GM21528 (cell line): ENCODE data around the gene PASD1.
"Not testable (repeated sequence)": the region's sequence is repeated elsewhere in the genome, so short reads cannot be mapped to it uniquely, and the experiment has no call there.

Experiments
- ATAC-seq: cut with Tn5 transposase; IDR thresholded peaks from one replicate; pipeline ENCODE4 v1.9.1; 2021; ENCODE audit warnings: mild to moderate bottlenecking, moderate library complexity; ENCODE audit not compliant: unreplicated experiment, low FRiP score

PASD1 gene

GRCh38 chrX:151604931-151605330 is 41.5 kb downstream of the PASD1 start:
- ATAC-seq: no peak

- ATAC-seq: no peak
Measured at GRCh38 chrX:151609222-151609621, 45.7 kb downstream of the PASD1 start.

- ATAC-seq: no peak
Measured at GRCh38 chrX:151621422-151621821, 57.9 kb downstream of the PASD1 start.

GRCh38 chrX:151624677-151625076 is 61.2 kb downstream of the PASD1 start:
- no peak for ATAC-seq

GRCh38 chrX:151631822-151632221 is 68.3 kb downstream of the PASD1 start:
- ATAC-seq: no peak

- no peak for ATAC-seq
Measured at GRCh38 chrX:151633157-151633556, 69.7 kb downstream of the PASD1 start.

- no peak for ATAC-seq
Measured at GRCh38 chrX:151634937-151635336, 71.5 kb downstream of the PASD1 start.

- ATAC-seq: no peak
Measured at GRCh38 chrX:151641564-151641963, 78.1 kb downstream of the PASD1 start.

GRCh38 chrX:151675121-151675746 is 111.8 kb downstream of the PASD1 start:
- no peak for ATAC-seq

- ATAC-seq: no peak
Measured at GRCh38 chrX:151676196-151676595, 112.7 kb downstream of the PASD1 start.

- ATAC-seq: no peak
Measured at GRCh38 chrX:151679798-151680402, 116.4 kb downstream of the PASD1 start.

GRCh38 chrX:151680805-151681204 is 117.3 kb downstream of the PASD1 start:
- ATAC-seq: no peak

- ATAC-seq: no peak
Measured at GRCh38 chrX:151687635-151688034, 124.2 kb downstream of the PASD1 start.

- ATAC-seq: no peak
Measured at GRCh38 chrX:151688695-151689094, 125.2 kb downstream of the PASD1 start.

GRCh38 chrX:151692825-151693224 is 129.3 kb downstream of the PASD1 start:
- ATAC-seq: no peak

GRCh38 chrX:151694121-151694520 is 130.6 kb downstream of the PASD1 start:
- ATAC-seq: no peak

GRCh38 chrX:151694661-151695582 is 131.4 kb downstream of the PASD1 start, which contains the start of gene PRRG3:
PRRG3 (plus strand) TSS chrX:151695458; CDS start chrX:151698815, 3,357 bp downstream.
- ATAC-seq: no peak

GRCh38 chrX:151695583-151696340 is 132.3 kb downstream of the PASD1 start:
- no peak for ATAC-seq

GRCh38 chrX:151697082-151697481 is 133.6 kb downstream of the PASD1 start:
- ATAC-seq: not testable (repeated sequence)

GRCh38 chrX:151697522-151697921 is 134.0 kb downstream of the PASD1 start:
- ATAC-seq: no peak

- no peak for ATAC-seq
Measured at GRCh38 chrX:151698485-151698884, 135.0 kb downstream of the PASD1 start.
